HL-60 (cell line): ENCODE measurements around the gene TMCO2.

Experiments
- GABPA ChIP-seq: IDR thresholded peaks from 2 replicates; pipeline ENCODE4 v1.6.1; 2012; ENCODE audit warnings: low read depth
- POLR2AphosphoS5 ChIP-seq: IDR thresholded peaks from 2 replicates; pipeline ENCODE4 v1.6.1; 2012; ENCODE audit warnings: low read depth
- REST ChIP-seq: IDR thresholded peaks from 2 replicates; pipeline ENCODE4 v1.6.1; 2012; ENCODE audit warnings: low read depth; ENCODE audit not compliant: insufficient replicate concordance
- TF ChIP-seq, protein P1 (sequence below): IDR thresholded peaks from one replicate; pipeline ENCODE4 v1.5.1; 2011; ENCODE audit warnings: low read length, control low read depth, inconsistent platforms; ENCODE audit not compliant: insufficient read depth

- TF ChIP-seq, protein P1, sequence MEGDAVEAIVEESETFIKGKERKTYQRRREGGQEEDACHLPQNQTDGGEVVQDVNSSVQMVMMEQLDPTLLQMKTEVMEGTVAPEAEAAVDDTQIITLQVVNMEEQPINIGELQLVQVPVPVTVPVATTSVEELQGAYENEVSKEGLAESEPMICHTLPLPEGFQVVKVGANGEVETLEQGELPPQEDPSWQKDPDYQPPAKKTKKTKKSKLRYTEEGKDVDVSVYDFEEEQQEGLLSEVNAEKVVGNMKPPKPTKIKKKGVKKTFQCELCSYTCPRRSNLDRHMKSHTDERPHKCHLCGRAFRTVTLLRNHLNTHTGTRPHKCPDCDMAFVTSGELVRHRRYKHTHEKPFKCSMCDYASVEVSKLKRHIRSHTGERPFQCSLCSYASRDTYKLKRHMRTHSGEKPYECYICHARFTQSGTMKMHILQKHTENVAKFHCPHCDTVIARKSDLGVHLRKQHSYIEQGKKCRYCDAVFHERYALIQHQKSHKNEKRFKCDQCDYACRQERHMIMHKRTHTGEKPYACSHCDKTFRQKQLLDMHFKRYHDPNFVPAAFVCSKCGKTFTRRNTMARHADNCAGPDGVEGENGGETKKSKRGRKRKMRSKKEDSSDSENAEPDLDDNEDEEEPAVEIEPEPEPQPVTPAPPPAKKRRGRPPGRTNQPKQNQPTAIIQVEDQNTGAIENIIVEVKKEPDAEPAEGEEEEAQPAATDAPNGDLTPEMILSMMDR, result no peak
- TF ChIP-seq GABPA, result no peak
- no peak for TF ChIP-seq POLR2AphosphoS5
- no peak for TF ChIP-seq REST
These were observed 23.7 kb upstream of the TMCO2 start for GRCh38 chr1:40224040-40224439.
